ENCODE measurements around the gene SCN2B.
"Not testable (repeated sequence)": the region's sequence is repeated elsewhere in the genome, so short reads cannot be mapped to it uniquely, and the experiment has no call there.

SCN2B gene

DNA sequence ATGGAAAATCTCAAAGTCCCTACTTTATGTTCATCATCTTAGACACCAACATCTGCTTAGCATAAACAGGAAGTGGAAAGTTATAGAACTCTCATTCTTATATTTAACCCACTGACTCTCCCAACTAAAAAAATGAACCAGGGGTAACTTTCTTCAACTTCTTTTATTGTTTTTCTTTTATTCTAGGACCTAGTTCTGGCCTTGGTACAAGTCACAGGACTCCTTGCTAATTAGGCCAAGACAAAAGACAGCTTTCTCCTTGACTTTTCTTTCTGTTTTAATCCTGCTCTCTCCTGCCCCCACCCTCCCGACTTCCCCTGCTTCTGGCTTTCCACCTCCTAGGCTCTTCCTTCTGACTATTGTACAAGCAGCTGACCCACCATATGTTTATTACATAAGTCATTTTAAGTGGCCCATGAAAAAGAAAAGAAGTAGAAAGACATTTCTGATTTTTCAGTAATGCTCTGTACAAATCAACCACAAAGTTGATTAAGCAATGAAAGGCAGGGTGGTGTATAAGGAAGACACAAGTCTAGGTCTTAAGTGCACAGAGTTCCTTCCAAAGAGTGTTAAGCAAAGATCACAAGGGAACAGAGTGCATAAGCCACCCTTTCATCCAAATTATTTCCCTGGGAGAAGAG is 30.1 kb upstream of the SCN2B start:
- DNase-seq: no peak

- no peak for DNase-seq
These were observed 29.4 kb upstream of the SCN2B start for GRCh38 chr11:118205606-118206378.

DNA sequence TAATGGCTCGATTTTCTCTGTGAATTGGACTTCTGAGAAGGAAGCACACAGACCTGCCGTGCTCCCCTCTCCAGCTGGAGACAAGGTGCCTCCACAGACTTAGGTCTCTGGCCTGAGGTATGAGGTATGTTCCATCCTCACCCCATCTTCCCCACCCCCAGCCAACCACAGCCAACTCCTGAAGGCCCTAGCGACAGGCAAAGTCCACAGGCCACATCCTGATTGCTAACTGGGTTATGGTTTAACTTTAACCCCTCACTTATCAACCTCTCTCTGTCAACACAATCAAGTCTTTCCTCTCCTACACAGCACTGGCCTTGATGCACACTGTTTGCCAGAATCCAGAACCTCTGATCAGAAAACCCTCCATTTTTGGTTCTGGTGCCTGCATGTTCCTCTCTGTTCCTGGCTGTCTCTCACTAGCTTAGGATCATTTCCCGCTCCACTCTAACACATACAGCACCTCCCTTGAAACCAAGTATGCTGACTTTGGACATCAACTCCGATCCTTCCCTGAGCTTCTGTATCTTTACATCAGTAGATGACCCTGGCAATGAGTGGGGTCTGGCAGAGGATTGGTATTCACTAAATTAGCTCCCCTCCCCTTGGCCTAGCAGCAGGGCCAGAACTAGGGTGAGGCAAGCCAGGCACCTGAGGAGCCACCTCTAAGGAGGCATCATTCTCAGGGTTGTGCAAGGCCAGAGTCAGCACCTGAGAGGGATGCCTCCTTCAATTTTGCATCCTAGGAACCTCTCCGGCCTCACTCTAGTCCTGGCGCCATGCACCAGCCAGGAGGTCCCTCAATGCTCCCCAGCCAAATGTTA is 26.4 kb upstream of the SCN2B start:
- peak; percentile 56 for DNase-seq

GRCh38 chr11:118201966-118202365 is 25.5 kb upstream of the SCN2B start:
- no peak for DNase-seq

DNA sequence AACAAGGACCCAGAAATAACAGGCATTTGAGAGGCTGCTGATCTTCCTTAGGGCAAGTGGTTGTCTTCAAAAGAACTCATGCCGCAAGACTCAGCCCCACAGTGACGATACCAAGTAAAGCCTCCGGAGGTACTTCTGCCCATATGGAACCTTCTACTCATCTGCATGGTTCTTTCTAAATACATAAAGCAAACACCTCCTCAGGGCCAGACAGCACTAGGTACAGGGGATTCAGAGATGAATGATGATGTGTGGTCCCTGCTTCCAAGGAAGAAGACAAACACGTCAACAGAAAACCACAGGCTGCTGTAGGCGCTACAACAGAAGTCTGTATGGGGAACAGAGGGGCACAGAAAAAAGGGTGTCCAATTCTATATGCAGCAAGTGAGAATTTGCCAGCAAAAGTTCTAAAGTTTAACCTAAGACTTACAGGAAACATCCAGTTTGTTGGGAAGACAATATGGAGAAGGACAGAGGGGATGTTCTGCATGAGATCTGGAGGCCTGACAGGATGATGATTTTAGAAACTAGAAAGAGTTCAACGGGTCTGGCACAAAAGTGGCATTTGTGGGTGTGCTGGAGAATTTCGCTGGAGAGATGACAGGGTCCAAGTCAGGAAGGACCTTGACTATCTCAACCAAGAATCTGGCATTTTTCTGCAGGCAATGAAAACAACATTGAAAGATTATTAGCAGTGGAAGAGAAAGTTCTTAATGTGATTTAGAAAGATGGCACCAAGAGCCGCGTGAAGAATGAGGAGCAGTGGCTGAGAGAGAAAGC is 24.7 kb upstream of the SCN2B start:
- peak; percentile 60 for DNase-seq

DNA sequence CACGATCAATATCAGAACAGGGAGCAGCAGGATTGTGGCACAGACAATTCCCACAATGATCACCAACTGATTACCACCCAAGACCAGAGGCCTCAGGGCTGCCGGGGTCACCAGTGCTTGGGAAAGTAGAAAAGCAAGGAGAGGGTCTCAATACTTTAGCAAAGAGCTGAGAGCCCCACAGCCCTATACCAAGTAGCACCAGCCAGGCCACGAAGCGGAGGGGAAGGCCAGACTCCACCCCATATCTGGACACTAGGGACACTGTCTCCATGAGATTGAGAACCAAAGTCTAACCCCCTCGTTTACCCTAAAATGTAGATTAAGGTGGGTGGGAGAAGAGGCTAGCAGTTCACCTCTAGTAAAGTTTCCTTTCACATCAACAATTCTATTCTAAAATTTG is 24.1 kb upstream of the SCN2B start:
- DNase-seq: no peak

DNA sequence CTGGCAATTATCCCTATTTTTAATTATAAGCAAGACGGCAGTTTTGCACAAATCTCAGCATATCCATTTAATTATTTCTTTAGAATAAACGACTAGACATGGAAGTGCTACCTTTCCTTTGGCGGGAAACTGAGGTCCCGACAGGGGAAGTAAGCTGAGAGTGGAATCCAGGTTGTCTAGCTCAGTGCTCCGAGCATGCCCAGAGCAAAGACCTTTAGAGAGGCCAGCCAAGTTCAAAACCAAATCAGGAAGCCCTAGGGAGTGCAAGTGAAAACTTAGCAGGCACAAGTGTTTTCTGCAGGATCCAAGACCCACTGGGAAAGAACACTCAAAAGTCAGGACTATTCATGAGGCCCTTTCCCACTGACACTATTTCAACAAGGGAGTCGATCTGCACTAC is 22.7 kb upstream of the SCN2B start:
- DNase-seq: no peak

GRCh38 chr11:118198370-118198769 is 21.9 kb upstream of the SCN2B start:
- peak; percentile 84 for DNase-seq

DNA sequence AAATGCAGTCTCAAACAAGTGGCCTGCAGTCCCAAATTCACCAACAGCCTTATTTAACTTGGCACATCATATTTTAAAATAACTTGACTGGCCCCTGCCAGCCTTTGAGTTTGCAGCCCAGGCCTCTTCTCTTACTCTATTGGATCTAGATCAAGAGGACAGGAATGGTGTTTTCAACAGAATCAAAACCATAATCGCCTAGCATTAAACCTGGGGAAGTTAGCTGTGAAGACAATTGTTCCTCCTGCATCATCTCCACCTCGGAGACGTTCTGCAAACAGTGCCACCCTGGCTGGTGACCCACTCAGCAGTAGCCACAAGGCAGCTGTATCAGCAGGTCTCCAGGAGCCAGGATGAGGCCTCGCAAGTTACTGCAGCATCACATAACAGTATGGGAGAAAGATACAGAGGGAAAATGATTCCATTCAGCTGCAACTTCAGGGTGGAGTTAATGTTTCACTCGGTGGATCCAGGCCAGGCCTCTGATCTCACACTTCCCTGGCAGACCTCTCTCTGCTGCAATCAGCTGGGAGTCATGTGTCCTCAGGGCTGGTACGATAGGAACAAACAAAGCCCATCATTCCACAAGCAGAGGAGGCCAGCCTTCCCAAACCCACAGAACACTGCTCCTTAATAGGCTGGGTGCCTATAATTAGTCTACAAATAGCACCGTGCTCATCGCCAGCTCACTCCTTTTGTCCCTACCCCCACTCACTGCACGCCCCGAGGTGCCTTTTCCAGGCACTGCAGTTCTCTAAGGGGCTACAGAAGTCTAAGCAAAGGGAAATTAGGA is 18.6 kb upstream of the SCN2B start:
- no peak for DNase-seq

DNA sequence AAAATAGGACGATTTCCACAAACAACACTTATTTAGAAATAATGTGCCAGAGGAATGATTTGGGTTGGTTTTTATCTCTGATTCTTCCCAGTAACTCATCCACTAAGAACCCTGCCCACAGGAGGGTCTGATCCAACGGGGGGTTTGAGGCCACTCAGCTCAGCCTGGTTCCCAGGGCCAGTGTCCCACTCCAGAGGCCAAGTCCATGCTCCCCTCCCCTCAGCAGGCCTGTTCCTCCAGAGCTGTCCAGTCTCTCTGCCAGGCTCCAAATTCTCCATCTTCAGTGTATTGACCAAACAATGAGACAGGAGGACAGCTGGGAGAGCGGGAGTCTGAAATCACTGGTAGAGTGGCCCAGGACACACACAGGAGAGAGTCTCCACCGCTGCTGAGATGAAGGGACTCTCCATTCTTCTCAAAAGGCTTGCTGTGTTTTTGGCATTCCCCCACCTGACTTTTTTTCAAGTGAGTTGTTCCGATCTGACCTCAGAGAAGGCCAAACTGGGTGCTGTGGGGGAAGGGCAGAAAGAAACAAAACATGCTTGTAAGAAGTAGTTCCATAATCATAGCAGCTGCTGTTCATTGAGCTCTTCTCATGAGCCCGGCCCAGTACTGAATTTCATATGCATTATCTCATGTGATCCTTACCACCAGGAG is 17.6 kb upstream of the SCN2B start:
- no peak for DNase-seq

DNA sequence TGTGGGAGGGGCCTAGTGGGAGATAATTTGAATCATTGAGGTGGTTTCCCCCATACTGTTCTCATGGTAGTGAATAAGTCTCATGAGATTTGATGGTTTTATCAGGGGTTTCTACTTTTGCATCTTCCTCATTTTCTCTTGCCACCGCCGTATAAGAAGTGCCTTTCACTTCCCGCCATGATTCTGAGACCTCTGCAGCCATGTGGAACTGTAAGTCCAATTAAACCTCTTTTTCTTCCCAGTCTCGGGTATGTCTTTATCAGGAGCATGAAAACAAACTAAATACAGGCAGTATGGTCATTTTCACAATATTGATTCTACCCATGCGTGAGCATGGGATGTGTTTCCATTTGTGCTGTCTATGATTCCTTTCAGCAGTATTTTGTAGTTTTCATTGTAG is 16.4 kb upstream of the SCN2B start:
- not testable (repeated sequence) for DNase-seq

GRCh38 chr11:118190942-118191506 is 14.6 kb upstream of the SCN2B start:
- not testable (repeated sequence) for DNase-seq

GRCh38 chr11:118186346-118187107 is 10.1 kb upstream of the SCN2B start:
- DNase-seq: no peak

DNA sequence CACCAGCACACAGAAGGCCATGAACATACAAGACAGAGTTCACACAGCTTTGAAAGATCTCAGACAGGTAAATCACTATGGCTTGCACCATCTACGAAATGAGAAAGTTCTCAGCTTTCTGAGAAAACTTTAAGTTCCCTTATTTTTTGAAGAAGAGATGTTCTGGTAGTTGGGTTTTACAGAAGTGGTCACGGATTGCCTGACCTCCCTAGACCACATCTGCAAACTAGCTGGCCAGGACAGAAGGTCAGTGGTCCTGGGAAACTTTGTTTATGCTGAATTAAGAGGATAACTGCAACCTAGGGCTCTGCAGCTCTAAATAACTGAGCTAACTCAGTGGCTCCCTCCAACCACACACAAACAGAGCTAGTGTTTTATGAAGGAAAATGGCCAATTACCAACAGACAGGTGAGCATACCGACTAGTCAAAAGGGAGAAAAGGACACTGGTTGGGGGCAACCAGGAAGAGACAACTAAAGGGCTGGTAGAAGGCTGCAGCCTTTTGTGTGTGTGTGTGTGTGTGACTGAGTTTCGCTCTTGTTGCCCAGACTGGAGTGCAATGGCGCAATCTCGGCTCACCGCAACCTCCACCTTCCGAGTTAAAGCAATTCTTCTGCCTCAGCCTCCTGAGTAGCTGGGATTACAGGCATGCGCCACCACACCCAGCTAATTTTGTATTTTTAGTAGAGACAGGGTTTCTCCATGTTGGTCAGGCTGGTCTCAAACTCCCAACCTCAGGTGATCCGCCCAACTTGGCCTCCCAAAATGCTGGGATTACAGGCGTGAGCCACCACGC is 8.5 kb upstream of the SCN2B start:
- no peak for DNase-seq

GRCh38 chr11:118183691-118184090 is 7.3 kb upstream of the SCN2B start:
- DNase-seq: not testable (repeated sequence)

DNA sequence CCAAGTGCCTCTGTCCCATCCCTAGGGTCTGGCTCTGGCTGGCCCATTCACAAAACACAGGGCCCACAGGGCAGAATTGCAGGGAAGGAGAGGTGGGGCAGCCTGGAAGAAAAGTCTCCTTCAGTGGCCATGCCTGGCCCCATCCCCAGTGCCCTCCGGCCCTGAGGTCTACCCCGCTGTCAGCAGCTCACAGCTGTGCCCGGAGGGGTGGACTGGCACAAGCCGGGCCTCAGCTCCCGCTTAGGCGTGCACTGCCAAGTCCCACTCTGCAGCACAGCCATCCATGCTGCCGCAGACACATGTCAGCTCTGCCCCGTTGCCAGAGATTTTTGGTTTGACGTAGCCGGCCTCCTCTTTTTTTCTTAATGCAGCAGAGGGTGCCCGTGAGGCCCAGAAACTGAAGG is 3.9 kb upstream of the SCN2B start:
- DNase-seq: no peak

DNA sequence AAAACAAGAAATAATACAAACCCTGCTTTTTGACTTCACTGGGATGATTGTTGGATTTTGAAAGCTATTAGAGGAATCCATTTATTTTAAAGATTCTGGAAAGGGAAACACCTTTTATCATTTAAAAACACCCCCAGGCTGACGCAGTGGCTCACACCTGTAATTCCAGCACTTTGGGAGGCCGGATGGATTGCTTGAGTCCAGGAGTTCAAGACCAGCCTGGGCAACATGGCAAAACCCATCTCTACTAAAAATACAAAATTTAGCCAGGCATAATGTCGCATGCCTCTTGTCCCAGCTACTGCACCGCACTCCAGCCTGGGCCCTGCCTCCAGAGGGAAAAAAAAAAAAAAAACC is 317 bp upstream of the SCN2B start:
- DNase-seq: no peak

- DNase-seq: no peak
These were observed 1.1 kb downstream of the SCN2B start for GRCh38 chr11:118175031-118175992.
